Spleen (tissue), 11 donors: ENCODE data around the gene CMC1. TPM values are rescaled to one million over a fixed set of nuclear protein-coding genes. Genes with fewer than 3 reads are reported as not detected.

Experiments
- DNase-seq: peaks from one replicate; pipeline ENCODE4 v3.0.0-alpha.2; 2020
- H3K27ac ChIP-seq, 8 donors: fragments of 200-600 bp; sonication (generic) in 7 of 8; 1 replicate in 4 of 8; 2 replicates in 4 of 8; pipeline versions ENCODE4 v1.5.0 to v1.8.0; 2016 to 2021; ENCODE audit warnings: inconsistent platforms in 4 of 8, mild to moderate bottlenecking in 4 of 8, moderate library complexity in 1 of 8
- H3K27me3 ChIP-seq, 7 donors: fragments of 200-600 bp; sonication (generic) in 6 of 7; replicated peaks in 1 of 7; 1 replicate in 4 of 7; 2 replicates in 3 of 7; pipeline versions ENCODE4 v1.5.0 to v1.8.0; 2016 to 2021; ENCODE audit warnings: inconsistent platforms in 3 of 7, mild to moderate bottlenecking in 1 of 7
- H3K36me3 ChIP-seq, 6 donors: fragments of 200-600 bp; sonication (generic) in 5 of 6; 1 replicate in 4 of 6; 2 replicates in 2 of 6; pipeline versions ENCODE4 v1.5.0 to v1.8.0; 2016 to 2021; ENCODE audit warnings: inconsistent platforms in 2 of 6
- H3K4me1 ChIP-seq, 6 donors: fragments of 200-600 bp; sonication (generic) in 5 of 6; 1 replicate in 3 of 6; 2 replicates in 3 of 6; pipeline versions ENCODE4 v1.5.0 to v1.8.0; 2016 to 2021; ENCODE audit warnings: inconsistent platforms in 3 of 6
- H3K4me3 ChIP-seq, 8 donors: fragments of 200-600 bp; sonication (generic) in 7 of 8; 1 replicate in 4 of 8; 2 replicates in 4 of 8; pipeline versions ENCODE4 v1.5.0 to v1.8.0; 2016 to 2021; ENCODE audit warnings: inconsistent platforms in 4 of 8, mild to moderate bottlenecking in 4 of 8, moderate library complexity in 2 of 8
- H3K9me3 ChIP-seq, 8 donors: fragments of 200-600 bp; sonication (generic) in 7 of 8; 1 replicate in 4 of 8; 2 replicates in 4 of 8; pipeline versions ENCODE4 v1.5.0 to v1.8.0; 2016 to 2021; ENCODE audit warnings: inconsistent platforms in 4 of 8
- CTCF ChIP-seq, 11 experiments: fragments of 200-600 bp in 7 of 11; fragments of 450-650 bp in 4 of 11; sonication (generic) in 4 of 11; IDR thresholded peaks in 8 of 11; conservative IDR thresholded peaks in 3 of 11; 1 replicate in 7 of 11; 2 replicates in 4 of 11; pipeline versions ENCODE4 v1.4.0 to v1.8.0; 2016 to 2021; ENCODE audit warnings: antibody characterized with exemption in 11 of 11, inconsistent platforms in 4 of 11, mild to moderate bottlenecking in 1 of 11
- POLR2A ChIP-seq, 3 donors: fragments of 450-650 bp; IDR thresholded peaks; one replicate each; pipeline ENCODE4 v1.5.1; 2017; ENCODE audit warnings: antibody characterized with exemption in 3 of 3, mild to moderate bottlenecking in 1 of 3
- POLR2AphosphoS5 ChIP-seq, 3 donors: sonication (generic); formaldehyde crosslinking; IDR thresholded peaks; one replicate each; pipeline ENCODE4 v1.5.1; 2017; ENCODE audit warnings: antibody characterized with exemption in 3 of 3
- WGBS, 5 donors: extraction: QIAGEN DNeasy Blood & Tissue Kit in 3 of 5; methylation state at CpG; one replicate each; pipeline versions ENCODE4 v1.1.5 to v1.1.7; 2013 to 2018; 5-methylcytosine and 5-hydroxymethylcytosine counted together
- intact Hi-C: fragments of 100-400 bp; cut with DNase I; formaldehyde crosslinking; loops from one replicate; pipeline ENCODE4 v1.15.0; 2023; ENCODE audit warnings: low total_unique reads
- polyA plus RNA-seq, 3 donors: library from polyadenylated mRNA; stranded (reverse); fragments of 200-250 nt; gene quantifications; one replicate each; pipeline ENCODE4 v1.2.1, GENCODE V29; 2013
- total RNA-seq, 7 donors: library from RNA; depleted of rRNA in 3 of 7; stranded (reverse); fragments of >200 nt in 3 of 7; fragmentation: NEBNext Ultra II Directional in 4 of 7; extraction: Animal tissue kit (Norgen Biotek cat#: 25700) in 4 of 7; gene quantifications; one replicate each; pipeline versions ENCODE4 v1.1.0 to v1.2.1, GENCODE V29; 2016 to 2021
- donor health status: healthy with polysubstance abuse.
- donor health status: DM: no; HTN: no; CAD: no; lungs with moderate emphysema.
- donor health status: DM: no; HTN: no; CAD: no.
- donor health status: Bipolar disorder and iron deficiency.
- donor health status: healthy.
- donor health status: DM: no; HTN: no; CAD: no.
- donor health status: DM: yes; HTN: yes; CAD: no.

The CMC1 gene
- total and polyA plus RNA-seq, 10 donors, result 32.8 to 59.5 (median 39.9) TPM

- intact Hi-C loops, result no loop called here
- WGBS, 5 donors, result 68 to 90% (median 80%) methylated on average over 8 of the region's 8 CpGs
- Histone ChIP-seq H3K27ac (peak overlapping the region in 4 of 8 donors; percentile 3 to 90 (median 60)), H3K36me3 (no peaks in the 10 kb centered on the region), H3K27me3 (no peaks in the 10 kb centered on the region), H3K4me1 (peaks cover 12 to 89% (median 58%) of the 10 kb centered on the region in 6 donors), H3K4me3 (no peak overlapping the region), H3K9me3 (no peaks in the 10 kb centered on the region)
- DNase-seq, result no peak
- TF ChIP-seq POLR2A (IDR thresholded peaks at IDR 0.05), result no peak
- TF ChIP-seq POLR2AphosphoS5 (IDR thresholded peaks at IDR 0.05), result no peak
- TF ChIP-seq CTCF (IDR thresholded peaks at IDR 0.05 in 8 of 11, conservative IDR thresholded peaks at IDR 0.05 in 3 of 11), result no peak
Observed at GRCh38 chr3:28244491-28244890, 3.1 kb downstream of the CMC1 start.

GRCh38 chr3:28247286-28247685, 5.9 kb downstream of the CMC1 start:
- Histone ChIP-seq H3K9me3 (no peaks in the 10 kb centered on the region), H3K36me3 (no peaks in the 10 kb centered on the region), H3K27ac (peak overlapping the region in 1 of 8 donors; percentile 5), H3K27me3 (no peaks in the 10 kb centered on the region), H3K4me3 (no peak overlapping the region), H3K4me1 (peaks cover 10 to 100% (median 57%) of the 10 kb centered on the region in 6 donors)
- no peak for DNase-seq
- TF ChIP-seq POLR2A (IDR thresholded peaks at IDR 0.05), result no peak
- TF ChIP-seq CTCF (IDR thresholded peaks at IDR 0.05 in 8 of 11, conservative IDR thresholded peaks at IDR 0.05 in 3 of 11), result no peak
- TF ChIP-seq POLR2AphosphoS5 (IDR thresholded peaks at IDR 0.05), result no peak
- WGBS, 5 donors, result 69 to 84% (median 74%) methylated on average over 1 of the region's 1 CpG
- intact Hi-C loops, result no loop called here

- no peaks in the 10 kb centered on the region for H3K27me3 ChIP-seq
- peaks cover 0 to 78% (median 30%) of the 10 kb centered on the region in 6 donors for H3K4me1 ChIP-seq
- no peaks in the 10 kb centered on the region for H3K36me3 ChIP-seq
- 39 to 56% (median 46%) methylated on average over 3 of the region's 3 CpGs for WGBS, 5 donors
- intact Hi-C loops, result no loop called here
- DNase-seq, result no peak
- TF ChIP-seq CTCF (IDR thresholded peaks at IDR 0.05 in 8 of 11, conservative IDR thresholded peaks at IDR 0.05 in 3 of 11) (no peak), POLR2AphosphoS5 (IDR thresholded peaks at IDR 0.05) (no peak), POLR2A (IDR thresholded peaks at IDR 0.05) (no peak)
- no peaks in the 10 kb centered on the region for H3K9me3 ChIP-seq
- H3K4me3 ChIP-seq, result no peak overlapping the region
- H3K27ac ChIP-seq, result peak overlapping the region in 3 of 8 donors; percentile 43 to 57 (median 54)
Observed at GRCh38 chr3:28250999-28251398, 9.6 kb downstream of the CMC1 start.

GRCh38 chr3:28252001-28252431, 10.6 kb downstream of the CMC1 start:
- Histone ChIP-seq H3K36me3 (no peaks in the 10 kb centered on the region), H3K9me3 (no peaks in the 10 kb centered on the region), H3K27ac (peak overlapping the region in 4 of 8 donors; percentile 29 to 57 (median 54)), H3K4me1 (peaks cover 0 to 68% (median 26%) of the 10 kb centered on the region in 6 donors), H3K27me3 (no peaks in the 10 kb centered on the region), H3K4me3 (no peak overlapping the region)
- DNase-seq, result no peak
- TF ChIP-seq POLR2AphosphoS5 (IDR thresholded peaks at IDR 0.05) (peak in 1 of 3 donors; percentile 20), POLR2A (IDR thresholded peaks at IDR 0.05) (no peak)
- intact Hi-C loops, result no loop called here
- 60 to 72% (median 65%) methylated on average over 3 of the region's 3 CpGs for whole genome bisulfite sequencing, 5 donors
